Measurements from ENCODE around the gene HDAC3.

DNA sequence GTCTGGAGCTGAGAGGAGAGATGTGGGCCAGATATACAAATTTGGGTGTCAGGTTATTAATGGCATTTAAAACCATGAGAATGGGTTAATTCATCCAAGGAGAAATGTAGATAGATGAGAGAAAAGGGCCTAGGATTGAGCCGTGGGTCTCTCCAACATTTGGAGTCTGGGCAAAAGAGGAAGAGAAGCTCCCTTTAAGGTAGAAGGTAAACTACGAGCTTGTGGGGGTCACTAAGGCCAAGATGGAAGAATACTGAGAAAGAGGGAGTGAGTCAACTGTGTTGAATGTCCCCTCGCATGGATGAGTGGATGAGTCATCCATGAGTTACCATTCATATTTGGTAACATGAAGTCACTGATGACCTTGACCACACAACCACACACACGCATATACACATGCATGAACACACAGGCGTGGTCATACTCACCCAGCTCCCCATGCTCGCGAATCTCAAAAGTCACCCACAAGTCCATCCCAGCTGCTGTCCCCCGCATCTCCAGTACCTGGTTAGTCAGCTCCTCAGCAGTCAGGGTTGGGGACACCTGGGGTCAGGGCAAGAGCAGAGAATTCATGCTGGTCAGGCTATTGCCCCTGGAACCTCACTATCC lies 21.4 kb upstream of the HDAC3 start:
- TF ChIP-seq POLR2A (IDR thresholded peaks at IDR 0.05) (no peak), CTCF (IDR thresholded peaks at IDR 0.05) (no peak)
